H9 (cell line): Measurements from ENCODE around the gene PLK2. TPM values are rescaled to one million over a fixed set of nuclear protein-coding genes. Genes with fewer than 3 reads are reported as not detected.

Experiments
- DNase-seq: peaks from one replicate; pipeline ENCODE4 v3.0.0-alpha.2; 2017
- H2AFZ ChIP-seq: one replicate; pipeline ENCODE4 v1.6.1; 2013; ENCODE audit warnings: mild to moderate bottlenecking, low read length, control low read depth, moderate library complexity
- H2AK5ac ChIP-seq: 2 replicates; pipeline ENCODE4 v1.6.1; 2013; ENCODE audit warnings: low read length, control low read depth, mixed read lengths; ENCODE audit not compliant: insufficient read length
- H2BK120ac ChIP-seq: one replicate; pipeline ENCODE4 v1.6.1; 2013; ENCODE audit warnings: low read depth, mild to moderate bottlenecking, low read length, control low read depth, inconsistent platforms; ENCODE audit not compliant: poor library complexity, severe bottlenecking
- H2BK12ac ChIP-seq: 2 replicates; pipeline ENCODE4 v1.6.1; 2013; ENCODE audit warnings: low read length, control low read depth, mixed read lengths, low read depth; ENCODE audit not compliant: insufficient read length
- H2BK15ac ChIP-seq: 2 replicates; pipeline ENCODE4 v1.6.1; 2013; ENCODE audit warnings: low read depth, low read length, control low read depth
- H2BK20ac ChIP-seq: one replicate; pipeline ENCODE4 v1.6.1; 2013; ENCODE audit warnings: low read depth, mild to moderate bottlenecking, low read length, control low read depth, inconsistent platforms; ENCODE audit not compliant: poor library complexity, severe bottlenecking
- H2BK5ac ChIP-seq: 2 replicates; pipeline ENCODE4 v1.6.1; 2013; ENCODE audit warnings: low read length, control low read depth, mixed read lengths; ENCODE audit not compliant: insufficient read length
- H3K14ac ChIP-seq: 2 replicates; pipeline ENCODE4 v1.6.1; 2013; ENCODE audit warnings: low read length, control low read depth; ENCODE audit not compliant: insufficient read depth
- H3K18ac ChIP-seq: 2 replicates; pipeline ENCODE4 v1.6.1; 2013; ENCODE audit warnings: low read depth, mild to moderate bottlenecking, mixed read lengths, low read length, control low read depth; ENCODE audit not compliant: insufficient read length
- H3K23ac ChIP-seq: 2 replicates; pipeline ENCODE4 v1.6.1; 2013; ENCODE audit warnings: low read length, control low read depth, mixed read lengths, low read depth; ENCODE audit not compliant: insufficient read length
- H3K23me2 ChIP-seq: 2 replicates; pipeline ENCODE4 v1.6.1; 2013; ENCODE audit warnings: low read depth, mild to moderate bottlenecking, mixed read lengths, low read length, control low read depth; ENCODE audit not compliant: insufficient read length, poor library complexity, severe bottlenecking
- H3K27ac ChIP-seq: 2 replicates; pipeline ENCODE4 v1.5.1; 2013; ENCODE audit warnings: low read length, control low read depth, mixed read lengths, low read depth; ENCODE audit not compliant: insufficient read length
- H3K27me3 ChIP-seq: 2 replicates; pipeline ENCODE4 v1.6.1; 2013; ENCODE audit warnings: low read length, control low read depth, inconsistent platforms; ENCODE audit not compliant: insufficient read depth
- H3K4ac ChIP-seq: 2 replicates; pipeline ENCODE4 v1.6.1; 2013; ENCODE audit warnings: low read depth, mild to moderate bottlenecking, control low read depth, inconsistent platforms, low read length, moderate library complexity
- H3K4me1 ChIP-seq: 2 replicates; pipeline ENCODE4 v1.6.1; 2013; ENCODE audit warnings: low read length, control low read depth, inconsistent platforms; ENCODE audit not compliant: insufficient read depth
- H3K4me2 ChIP-seq: 2 replicates; pipeline ENCODE4 v1.6.1; 2013; ENCODE audit warnings: low read length, control low read depth, mixed read lengths; ENCODE audit not compliant: insufficient read length, insufficient read depth
- H3K56ac ChIP-seq: 2 replicates; pipeline ENCODE4 v1.6.1; 2013; ENCODE audit warnings: low read depth, mild to moderate bottlenecking, mixed read lengths, low read length, control low read depth; ENCODE audit not compliant: insufficient read length
- H3K79me1 ChIP-seq: 2 replicates; pipeline ENCODE4 v1.6.1; 2013; ENCODE audit warnings: low read depth, mild to moderate bottlenecking, moderate library complexity, low read length, control low read depth, inconsistent platforms; ENCODE audit not compliant: insufficient read depth, poor library complexity, severe bottlenecking
- H3K79me2 ChIP-seq: 2 replicates; pipeline ENCODE4 v1.6.1; 2013; ENCODE audit warnings: low read length, control low read depth, inconsistent platforms; ENCODE audit not compliant: insufficient read depth
- H3K9ac ChIP-seq: 2 replicates; pipeline ENCODE4 v1.6.1; 2013; ENCODE audit warnings: low read length, control low read depth, mixed read lengths; ENCODE audit not compliant: insufficient read length; ENCODE audit errors: extremely low read depth
- H3K9me3 ChIP-seq: one replicate; pipeline ENCODE4 v1.6.1; 2013; ENCODE audit warnings: low read depth, low read length, inconsistent platforms; ENCODE audit not compliant: control insufficient read depth
- H3T11ph ChIP-seq: one replicate; pipeline ENCODE4 v1.6.1; 2013; ENCODE audit warnings: mild to moderate bottlenecking, low read length, control low read depth, inconsistent platforms
- H4K20me1 ChIP-seq: one replicate; pipeline ENCODE4 v1.6.1; 2013; ENCODE audit not compliant: control insufficient read depth, insufficient read length, insufficient read depth
- H4K5ac ChIP-seq: 2 replicates; pipeline ENCODE4 v1.6.1; 2013; ENCODE audit warnings: low read depth, mild to moderate bottlenecking, mixed read lengths, low read length, control low read depth; ENCODE audit not compliant: insufficient read length
- H4K8ac ChIP-seq: replicated peaks from 2 replicates; pipeline ENCODE4 v1.6.1; 2013; ENCODE audit warnings: low read length, control low read depth, mixed read lengths, low read depth; ENCODE audit not compliant: insufficient read length
- H4K91ac ChIP-seq: 2 replicates; pipeline ENCODE4 v1.6.1; 2013; ENCODE audit warnings: low read depth, mild to moderate bottlenecking, moderate library complexity, mixed read lengths, low read length, control low read depth; ENCODE audit not compliant: insufficient read length
- H3K27ac Mint-ChIP-seq, 3 experiments: 2 replicates in 2 of 3; 3 replicates in 1 of 3; pipeline ENCODE4 v1.8.0; 2020 to 2021; ENCODE audit warnings: mixed read lengths in 3 of 3, mild to moderate bottlenecking in 1 of 3, moderate library complexity in 1 of 3
- H3K27me3 Mint-ChIP-seq: 2 replicates; pipeline ENCODE4 v1.8.0; 2021; ENCODE audit warnings: low read depth, mild to moderate bottlenecking, moderate library complexity, mixed read lengths
- H3K36me3 Mint-ChIP-seq, 3 experiments: 2 replicates in 2 of 3; 3 replicates in 1 of 3; pipeline ENCODE4 v1.8.0; 2020 to 2021; ENCODE audit warnings: low read depth in 3 of 3, mixed read lengths in 3 of 3; ENCODE audit not compliant: insufficient read depth in 1 of 3
- H3K4me1 Mint-ChIP-seq, 2 experiments: 2 replicates each; pipeline ENCODE4 v1.8.0; 2020; ENCODE audit warnings: mixed read lengths in 2 of 2
- H3K4me3 Mint-ChIP-seq, 2 experiments: 2 replicates in 1 of 2; 3 replicates in 1 of 2; pipeline ENCODE4 v1.8.0; 2020 to 2021; ENCODE audit warnings: mild to moderate bottlenecking in 2 of 2, mixed read lengths in 2 of 2, moderate library complexity in 1 of 2
- H3K9me3 Mint-ChIP-seq, 2 experiments: 2 replicates in 1 of 2; 3 replicates in 1 of 2; pipeline ENCODE4 v1.8.0; 2020; ENCODE audit warnings: mild to moderate bottlenecking in 2 of 2, mixed read lengths in 2 of 2, moderate library complexity in 1 of 2
- WGBS: extraction: QIAGEN DNeasy Blood & Tissue Kit; methylation state at CpG from one replicate; pipeline ENCODE4 v1.1.7; 2013; ENCODE audit warnings: missing lambda C conversion rate, low lambda C conversion rate, mixed read lengths; ENCODE audit not compliant: insufficient read length; ENCODE audit errors: extremely low coverage; 5-methylcytosine and 5-hydroxymethylcytosine counted together
- total RNA-seq: library from RNA; stranded (reverse); gene quantifications from 2 replicates; pipeline ENCODE4 v1.2.1, GENCODE V29; 2021
- TF ChIP-seq, protein P1 (sequence below): fragments of 200-600 bp; sonication (generic); conservative IDR thresholded peaks from 3 replicates; pipeline ENCODE4 v1.8.0; 2021; ENCODE audit warnings: antibody characterized with exemption, mild to moderate bottlenecking

The PLK2 gene
- total RNA-seq, 1 experiment from 2014 or later = 26.2 TPM

DNA sequence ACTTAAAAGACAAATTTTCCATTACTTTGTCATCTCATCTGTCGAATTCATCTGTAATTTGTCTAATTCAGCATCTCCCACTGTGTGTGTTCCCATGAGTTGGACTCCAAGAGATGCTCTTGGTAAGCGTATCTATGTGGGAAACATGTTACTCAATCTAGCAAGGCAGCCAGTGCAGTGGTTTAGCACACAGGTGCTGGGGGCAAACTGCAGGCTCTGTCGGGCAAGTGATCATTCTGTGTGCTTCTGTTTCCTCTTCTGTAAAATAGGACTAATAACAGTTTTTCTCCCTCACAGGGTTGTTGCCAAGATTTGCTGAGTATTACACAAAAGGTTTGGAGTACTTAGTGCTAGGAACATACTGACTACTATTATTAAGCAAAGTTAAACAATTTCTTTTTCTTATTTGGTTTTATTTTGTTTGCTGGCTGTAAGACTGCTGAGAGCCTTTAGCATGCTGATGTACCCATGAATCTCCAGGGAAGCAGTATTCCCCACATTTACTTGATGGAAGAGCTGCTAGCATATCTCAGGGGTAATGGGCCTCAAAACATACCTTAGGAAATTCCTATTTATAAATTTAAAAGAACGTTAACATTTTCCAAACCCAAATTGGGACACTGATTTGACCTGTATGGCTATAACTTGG, 30.6 kb upstream of the PLK2 start:
- H3K27ac Mint-ChIP-seq = peak overlapping the region in 2 of 3 experiments; percentile 10 to 82; a peak in 2 of 7 replicates
- H3K4me1 ChIP-seq = no peaks in the 10 kb centered on the region; the same call in 1 of the 2 replicates
- peaks cover 14 to 21% of the 10 kb centered on the region in 2 experiments for H3K4me1 Mint-ChIP-seq
- no peak overlapping the region for H3T11ph ChIP-seq
- no peak overlapping the region for H3K4me2 ChIP-seq
- H3K36me3 Mint-ChIP-seq = no peaks in the 10 kb centered on the region
- H3K27ac ChIP-seq = no peak overlapping the region
- no peak overlapping the region for H3K18ac ChIP-seq
- no peaks in the 10 kb centered on the region for H3K27me3 ChIP-seq
- H3K9me3 ChIP-seq = no peaks in the 10 kb centered on the region
- no peak for DNase-seq
- H3K23me2 ChIP-seq = no peaks in the 10 kb centered on the region
- no peak overlapping the region for H4K91ac ChIP-seq
- TF ChIP-seq, protein P1, sequence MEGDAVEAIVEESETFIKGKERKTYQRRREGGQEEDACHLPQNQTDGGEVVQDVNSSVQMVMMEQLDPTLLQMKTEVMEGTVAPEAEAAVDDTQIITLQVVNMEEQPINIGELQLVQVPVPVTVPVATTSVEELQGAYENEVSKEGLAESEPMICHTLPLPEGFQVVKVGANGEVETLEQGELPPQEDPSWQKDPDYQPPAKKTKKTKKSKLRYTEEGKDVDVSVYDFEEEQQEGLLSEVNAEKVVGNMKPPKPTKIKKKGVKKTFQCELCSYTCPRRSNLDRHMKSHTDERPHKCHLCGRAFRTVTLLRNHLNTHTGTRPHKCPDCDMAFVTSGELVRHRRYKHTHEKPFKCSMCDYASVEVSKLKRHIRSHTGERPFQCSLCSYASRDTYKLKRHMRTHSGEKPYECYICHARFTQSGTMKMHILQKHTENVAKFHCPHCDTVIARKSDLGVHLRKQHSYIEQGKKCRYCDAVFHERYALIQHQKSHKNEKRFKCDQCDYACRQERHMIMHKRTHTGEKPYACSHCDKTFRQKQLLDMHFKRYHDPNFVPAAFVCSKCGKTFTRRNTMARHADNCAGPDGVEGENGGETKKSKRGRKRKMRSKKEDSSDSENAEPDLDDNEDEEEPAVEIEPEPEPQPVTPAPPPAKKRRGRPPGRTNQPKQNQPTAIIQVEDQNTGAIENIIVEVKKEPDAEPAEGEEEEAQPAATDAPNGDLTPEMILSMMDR = no peak
- no peaks in the 10 kb centered on the region for H3K79me2 ChIP-seq
- no peaks in the 10 kb centered on the region for H4K20me1 ChIP-seq
- H3K79me1 ChIP-seq = no peaks in the 10 kb centered on the region
- no peak overlapping the region for H2BK12ac ChIP-seq
- H3K9me3 Mint-ChIP-seq = no peaks in the 10 kb centered on the region
- H3K56ac ChIP-seq = no peak overlapping the region
- no peak overlapping the region for H4K5ac ChIP-seq
- no peak overlapping the region for H3K14ac ChIP-seq
- H3K4ac ChIP-seq = no peak overlapping the region
- no peak overlapping the region for H2BK120ac ChIP-seq
- no peak overlapping the region for H2BK5ac ChIP-seq
- no peak overlapping the region for H2BK15ac ChIP-seq
- H3K4me3 Mint-ChIP-seq = no peak overlapping the region
- H2AFZ ChIP-seq = no peak overlapping the region
- no CpG with 5 or more reads among the region's 4 CpGs for WGBS
- H2BK20ac ChIP-seq = no peak overlapping the region
- H3K23ac ChIP-seq = no peak overlapping the region
- no peaks in the 10 kb centered on the region for H3K27me3 Mint-ChIP-seq
- H2AK5ac ChIP-seq = no peak overlapping the region
- no peak overlapping the region for H3K9ac ChIP-seq
- H4K8ac ChIP-seq = no peak overlapping the region
